ENCODE measurements around the gene NF1.

The NF1 gene

DNA sequence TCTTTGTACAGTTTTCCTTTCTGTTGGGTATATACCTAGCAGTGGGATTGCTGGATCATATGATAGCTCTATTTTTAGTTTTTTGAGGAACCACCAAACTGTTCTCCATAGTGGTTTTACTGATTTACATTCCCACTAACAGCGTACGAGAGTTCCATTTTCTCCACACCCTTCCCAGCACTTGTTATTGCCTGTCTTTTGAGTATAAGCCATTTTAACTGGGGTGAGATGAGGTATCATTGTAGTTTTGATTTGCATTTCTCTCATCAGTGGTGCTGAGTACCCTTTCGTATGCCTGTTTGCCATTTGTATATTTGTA is 220.0 kb downstream of the NF1 start:
- TF ChIP-seq, protein P1, sequence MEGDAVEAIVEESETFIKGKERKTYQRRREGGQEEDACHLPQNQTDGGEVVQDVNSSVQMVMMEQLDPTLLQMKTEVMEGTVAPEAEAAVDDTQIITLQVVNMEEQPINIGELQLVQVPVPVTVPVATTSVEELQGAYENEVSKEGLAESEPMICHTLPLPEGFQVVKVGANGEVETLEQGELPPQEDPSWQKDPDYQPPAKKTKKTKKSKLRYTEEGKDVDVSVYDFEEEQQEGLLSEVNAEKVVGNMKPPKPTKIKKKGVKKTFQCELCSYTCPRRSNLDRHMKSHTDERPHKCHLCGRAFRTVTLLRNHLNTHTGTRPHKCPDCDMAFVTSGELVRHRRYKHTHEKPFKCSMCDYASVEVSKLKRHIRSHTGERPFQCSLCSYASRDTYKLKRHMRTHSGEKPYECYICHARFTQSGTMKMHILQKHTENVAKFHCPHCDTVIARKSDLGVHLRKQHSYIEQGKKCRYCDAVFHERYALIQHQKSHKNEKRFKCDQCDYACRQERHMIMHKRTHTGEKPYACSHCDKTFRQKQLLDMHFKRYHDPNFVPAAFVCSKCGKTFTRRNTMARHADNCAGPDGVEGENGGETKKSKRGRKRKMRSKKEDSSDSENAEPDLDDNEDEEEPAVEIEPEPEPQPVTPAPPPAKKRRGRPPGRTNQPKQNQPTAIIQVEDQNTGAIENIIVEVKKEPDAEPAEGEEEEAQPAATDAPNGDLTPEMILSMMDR (IDR thresholded peaks at IDR 0.05; ENCODE audit: insufficient read depth, low read depth, low read length, missing control alignments): no peak
- no peak overlapping the region for H3K4me3 ChIP-seq (ENCODE audit: low read length)
- DNase-seq (ENCODE audit: low read depth): no peak

DNA sequence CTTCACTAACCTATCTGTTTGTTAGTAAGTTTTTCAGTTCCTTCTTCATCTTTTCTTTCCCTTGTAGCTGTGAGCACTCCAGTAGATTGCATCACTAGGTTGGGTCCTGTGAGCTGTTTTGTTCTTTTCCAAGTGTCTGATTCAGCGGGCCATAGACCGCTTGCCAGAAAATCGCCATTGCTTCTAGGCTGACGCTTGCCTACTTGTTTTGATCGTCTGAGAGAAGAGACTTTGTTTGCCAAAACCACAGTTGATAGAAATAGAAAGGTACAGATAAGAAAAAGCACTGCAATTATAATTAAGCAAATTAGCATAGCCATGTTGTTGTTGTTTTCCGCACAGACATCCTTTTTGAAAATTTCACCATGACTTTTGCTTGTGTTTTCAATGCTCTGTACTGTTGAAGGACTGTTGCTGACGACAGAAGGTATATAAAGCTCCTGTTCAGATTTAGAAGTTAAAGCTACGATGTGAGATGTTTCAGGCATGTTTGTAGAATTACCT is 223.6 kb downstream of the NF1 start:
- H3K4me3 ChIP-seq (ENCODE audit: low read length): no peak overlapping the region
- TF ChIP-seq, protein P1 (IDR thresholded peaks at IDR 0.05; ENCODE audit: insufficient read depth, low read depth, low read length, missing control alignments): no peak
- peak; percentile 88 for DNase-seq (ENCODE audit: low read depth)

DNA sequence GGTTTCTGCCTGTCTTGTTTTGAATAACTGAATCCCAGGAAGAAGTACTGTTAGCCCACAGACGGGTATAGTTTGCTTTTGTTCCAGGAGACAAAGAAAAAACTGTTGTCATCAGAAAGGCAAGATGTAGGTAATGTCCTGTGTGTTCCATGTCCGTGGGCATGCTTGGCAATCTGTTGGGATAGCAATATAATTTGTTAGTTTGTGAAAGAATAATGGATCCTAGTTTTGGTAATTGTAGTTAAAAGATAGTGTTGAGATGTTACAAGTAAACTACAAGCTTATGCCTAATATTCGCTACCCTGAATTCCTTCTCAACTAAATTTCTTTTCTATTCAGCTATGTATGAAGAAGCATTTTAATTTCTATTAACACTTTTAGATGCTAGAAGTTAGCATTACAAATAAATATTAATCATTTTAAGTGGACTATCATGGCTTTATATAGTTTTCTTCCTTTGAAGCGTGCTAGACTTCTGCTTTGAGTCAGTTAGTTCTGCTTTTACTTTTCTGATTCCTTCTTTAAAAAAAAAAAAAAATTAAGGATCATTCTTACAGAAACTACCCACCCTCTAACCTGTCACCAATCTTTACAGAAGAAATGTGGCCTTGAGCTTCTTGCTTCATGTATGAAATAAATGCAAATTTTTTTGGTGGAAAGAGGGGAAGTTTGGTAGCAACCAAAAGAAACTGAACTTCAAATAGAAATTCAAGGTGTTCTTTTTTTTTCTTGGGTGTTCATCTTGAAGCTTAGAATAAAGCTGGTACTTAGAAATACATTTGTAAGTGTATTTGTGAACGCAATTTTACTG is 224.3 kb downstream of the NF1 start:
- no peak for DNase-seq (ENCODE audit: low read depth)
- TF ChIP-seq, protein P1 (IDR thresholded peaks at IDR 0.05; ENCODE audit: insufficient read depth, low read depth, low read length, missing control alignments): no peak
- no peak overlapping the region for H3K4me3 ChIP-seq (ENCODE audit: low read length)

DNA sequence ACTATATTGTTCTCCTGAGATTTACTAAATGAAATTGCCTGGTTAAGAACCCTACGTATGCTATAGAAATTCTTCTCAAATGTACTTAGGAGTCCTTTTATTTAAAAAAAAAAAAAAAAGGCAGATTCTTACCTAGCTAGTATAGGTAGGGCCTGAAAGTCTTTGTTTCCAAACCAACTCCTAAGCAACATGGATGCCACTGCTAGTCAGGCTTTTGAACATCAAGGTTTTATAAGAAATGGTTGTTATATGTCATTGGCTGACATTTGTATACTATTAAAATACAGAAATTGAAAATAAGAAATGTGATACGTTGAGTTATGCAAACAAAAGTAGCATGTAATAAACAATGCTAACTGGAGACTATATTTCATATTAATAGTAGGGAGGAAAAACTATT is 225.5 kb downstream of the NF1 start:
- no peak for DNase-seq (ENCODE audit: low read depth)
- H3K4me3 ChIP-seq (ENCODE audit: low read length): no peak overlapping the region
- TF ChIP-seq, protein P1 (IDR thresholded peaks at IDR 0.05; ENCODE audit: insufficient read depth, low read depth, low read length, missing control alignments): no peak

DNA sequence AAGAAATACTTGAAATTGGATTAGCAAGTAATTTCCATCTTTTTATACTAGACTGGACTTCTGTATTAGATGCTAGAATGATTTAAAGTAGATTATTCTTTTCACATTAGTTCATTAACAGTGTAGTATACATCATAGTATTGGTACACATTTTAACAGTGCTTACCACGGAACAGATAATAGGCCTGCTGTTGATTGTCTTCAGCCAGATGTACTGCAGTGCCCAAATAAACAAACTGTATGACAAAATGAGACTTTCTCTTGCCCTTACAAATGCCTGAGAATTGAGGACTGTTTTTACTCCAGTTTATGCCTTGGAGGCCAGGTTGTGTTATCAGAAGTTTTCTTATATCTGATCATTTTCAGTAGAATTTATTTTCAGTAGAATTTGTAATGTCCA is 226.0 kb downstream of the NF1 start:
- no peak for DNase-seq (ENCODE audit: low read depth)
- TF ChIP-seq, protein P1 (IDR thresholded peaks at IDR 0.05; ENCODE audit: insufficient read depth, low read depth, low read length, missing control alignments): no peak
- H3K4me3 ChIP-seq (ENCODE audit: low read length): no peak overlapping the region

DNA sequence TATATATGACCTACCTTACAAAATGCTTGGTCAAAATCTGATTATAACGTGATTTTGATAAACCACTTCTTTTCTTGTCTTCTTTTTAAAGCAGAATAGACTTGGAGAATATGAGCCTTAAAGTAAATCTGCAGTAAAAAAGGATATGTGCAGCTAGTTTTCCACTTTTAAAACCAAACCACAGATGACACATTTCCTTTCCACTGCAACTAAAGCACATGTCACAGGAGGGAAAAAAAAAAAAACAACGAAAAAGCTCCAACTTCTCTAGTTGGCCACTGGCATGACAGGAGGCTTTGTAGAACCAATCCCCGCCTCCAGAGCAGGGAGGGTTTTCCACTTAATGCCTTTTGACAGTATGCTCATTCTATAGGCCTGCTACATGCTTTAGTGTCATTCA is 226.7 kb downstream of the NF1 start, which contains the start of gene EVI2A:
TSS of gene EVI2A (minus strand) at position 142 of the 400 bp plus-strand sequence. CDS start 2,609 bp downstream, outside the sequence.
- peak; percentile 58 for DNase-seq (ENCODE audit: low read depth)
- TF ChIP-seq, protein P1 (IDR thresholded peaks at IDR 0.05; ENCODE audit: insufficient read depth, low read depth, low read length, missing control alignments): no peak
- no peak within 1 kb of the TSS for H3K4me3 ChIP-seq (ENCODE audit: low read length)

DNA sequence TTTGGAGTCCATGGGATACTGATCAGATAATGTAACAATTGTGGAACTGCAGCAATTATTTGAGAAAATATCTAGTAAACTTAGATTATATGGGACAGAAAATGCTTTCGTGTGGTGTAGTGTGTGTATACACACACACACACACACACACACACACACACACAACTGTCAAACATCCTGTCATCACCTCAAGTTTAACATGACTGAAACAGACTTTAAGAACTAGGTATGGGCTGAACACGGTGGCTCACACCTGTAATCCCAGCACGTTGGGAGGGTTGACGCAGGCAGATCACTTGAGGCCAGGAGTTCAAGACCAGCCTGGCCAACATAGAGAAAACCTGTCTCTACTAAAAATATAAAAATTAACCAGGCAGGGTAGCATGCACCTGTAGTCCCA is 227.2 kb downstream of the NF1 start:
- DNase-seq (ENCODE audit: low read depth): no peak
- no peak overlapping the region for H3K4me3 ChIP-seq (ENCODE audit: low read length)
- TF ChIP-seq, protein P1 (IDR thresholded peaks at IDR 0.05; ENCODE audit: insufficient read depth, low read depth, low read length, missing control alignments): no peak

Measured in epithelial cell of esophagus (primary cell).